PC-3 (cell line): ENCODE measurements around the gene ABHD12B.

Source experiments
- EZH2 ChIP-seq: fragments of 300-600 bp; sonication (generic); IDR thresholded peaks from one replicate; pipeline ENCODE4 v1.6.1; 2017; ENCODE audit warnings: antibody characterized with exemption, mild to moderate bottlenecking, low read length; ENCODE audit not compliant: unreplicated experiment
- TF ChIP-seq, protein P1 (sequence below): fragments of 300-600 bp; sonication (generic); conservative IDR thresholded peaks from 2 replicates; pipeline ENCODE4 v1.5.1; 2017; ENCODE audit warnings: antibody characterized with exemption, low read depth, mild to moderate bottlenecking, low read length

DNA sequence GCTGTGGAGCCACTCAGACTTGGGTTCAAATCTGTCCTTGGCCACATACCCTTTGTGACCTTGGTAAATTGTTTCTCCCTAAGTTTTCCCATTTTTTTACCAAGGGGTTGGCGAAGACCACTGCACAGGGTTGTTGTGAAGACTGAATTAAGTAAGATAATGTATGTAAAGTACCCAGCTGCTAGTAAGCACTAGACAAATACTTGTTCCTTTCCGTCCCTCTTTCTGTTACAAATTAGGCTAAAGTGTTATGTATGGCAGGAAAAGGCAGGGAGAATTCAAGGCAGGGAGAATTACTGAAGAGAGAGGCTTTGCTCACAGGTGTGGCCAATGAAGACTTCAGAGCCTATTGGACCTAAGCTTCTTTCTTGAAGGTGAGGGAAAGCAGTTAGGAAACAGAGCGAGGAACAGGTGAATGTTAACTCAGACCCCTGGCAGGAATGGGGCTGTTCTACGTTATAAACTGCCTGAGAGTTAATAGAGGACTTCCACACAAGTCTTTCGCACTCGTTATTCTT lies 25.9 kb downstream of the ABHD12B start:
- TF ChIP-seq, protein P1, sequence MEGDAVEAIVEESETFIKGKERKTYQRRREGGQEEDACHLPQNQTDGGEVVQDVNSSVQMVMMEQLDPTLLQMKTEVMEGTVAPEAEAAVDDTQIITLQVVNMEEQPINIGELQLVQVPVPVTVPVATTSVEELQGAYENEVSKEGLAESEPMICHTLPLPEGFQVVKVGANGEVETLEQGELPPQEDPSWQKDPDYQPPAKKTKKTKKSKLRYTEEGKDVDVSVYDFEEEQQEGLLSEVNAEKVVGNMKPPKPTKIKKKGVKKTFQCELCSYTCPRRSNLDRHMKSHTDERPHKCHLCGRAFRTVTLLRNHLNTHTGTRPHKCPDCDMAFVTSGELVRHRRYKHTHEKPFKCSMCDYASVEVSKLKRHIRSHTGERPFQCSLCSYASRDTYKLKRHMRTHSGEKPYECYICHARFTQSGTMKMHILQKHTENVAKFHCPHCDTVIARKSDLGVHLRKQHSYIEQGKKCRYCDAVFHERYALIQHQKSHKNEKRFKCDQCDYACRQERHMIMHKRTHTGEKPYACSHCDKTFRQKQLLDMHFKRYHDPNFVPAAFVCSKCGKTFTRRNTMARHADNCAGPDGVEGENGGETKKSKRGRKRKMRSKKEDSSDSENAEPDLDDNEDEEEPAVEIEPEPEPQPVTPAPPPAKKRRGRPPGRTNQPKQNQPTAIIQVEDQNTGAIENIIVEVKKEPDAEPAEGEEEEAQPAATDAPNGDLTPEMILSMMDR: no peak
- no peak for TF ChIP-seq EZH2
